Hindlimb muscle (tissue), 1 donor: ENCODE measurements around the gene NRP1. TPM values are rescaled to one million over a fixed set of nuclear protein-coding genes. Genes with fewer than 3 reads are reported as not detected.
"Not testable (repeated sequence)": the region's sequence is repeated elsewhere in the genome, so short reads cannot be mapped to it uniquely, and the experiment has no call there.

ENCODE experiments used
- DNase-seq: peaks from one replicate; pipeline ENCODE4 v3.0.0-alpha.2; 2013
- polyA plus RNA-seq: library from polyadenylated mRNA; unstranded; fragments of 120-200 nt; gene quantifications from one replicate; pipeline ENCODE4 v1.2.1, GENCODE V29; 2013; ENCODE audit not compliant: insufficient read length

NRP1 gene
- polyA plus RNA-seq: 102 TPM

DNA sequence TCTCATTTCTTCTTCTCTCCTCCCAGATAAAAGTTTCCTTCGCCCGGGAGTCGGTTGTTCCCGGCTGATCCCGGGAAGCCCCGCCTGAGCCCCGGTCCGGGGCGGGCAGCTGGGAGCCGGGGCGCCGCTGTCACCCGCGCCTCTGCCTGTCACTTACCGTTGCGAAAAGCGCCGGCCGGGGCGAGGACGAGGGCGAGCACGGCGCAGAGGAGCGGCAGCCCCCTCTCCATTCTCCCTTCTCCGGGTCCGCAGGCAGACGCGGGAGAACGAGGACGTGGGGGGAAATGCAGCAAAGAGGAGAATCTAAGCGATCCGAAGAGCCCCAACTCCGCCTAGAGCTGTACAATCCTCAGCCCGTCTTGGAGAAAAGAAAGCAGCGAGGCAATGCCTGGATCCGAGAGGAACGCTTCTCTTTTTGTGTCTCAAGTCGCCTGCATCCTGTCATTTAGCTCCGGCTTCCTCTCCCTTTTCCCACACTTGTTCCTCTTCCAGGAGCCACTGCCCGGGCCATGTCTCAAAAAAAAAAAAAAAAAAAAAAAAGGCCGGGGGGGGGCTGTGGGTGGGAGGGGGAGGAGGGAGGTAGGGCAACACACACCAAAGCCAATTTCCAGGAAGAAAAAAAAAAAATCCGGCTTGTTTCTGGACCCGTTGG, at the start of gene NRP1:
NRP1 (minus strand) TSS at position 515 of the 652 bp plus-strand sequence; CDS start at position 230, 285 bp downstream.
- DNase-seq: no peak

DNA sequence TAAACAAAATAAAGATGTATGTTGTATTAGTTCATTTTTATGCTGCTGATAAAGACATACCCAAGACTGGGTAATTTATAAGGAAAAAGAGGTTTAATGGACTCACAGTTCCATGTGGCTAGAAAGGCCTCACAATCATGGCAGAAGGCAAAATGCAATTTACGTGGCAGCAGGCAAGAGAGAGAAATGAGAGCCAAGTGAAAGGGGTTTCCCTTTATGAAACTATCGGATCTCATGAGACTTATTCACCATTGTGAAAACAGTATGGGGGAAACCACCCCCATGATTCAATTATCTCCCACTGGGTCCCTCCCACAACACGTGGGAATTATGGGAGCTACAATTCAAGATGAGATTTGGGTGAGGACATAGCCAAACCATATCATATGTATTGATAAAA, 49.7 kb upstream of the NRP1 start:
- not testable (repeated sequence) for DNase-seq

DNA sequence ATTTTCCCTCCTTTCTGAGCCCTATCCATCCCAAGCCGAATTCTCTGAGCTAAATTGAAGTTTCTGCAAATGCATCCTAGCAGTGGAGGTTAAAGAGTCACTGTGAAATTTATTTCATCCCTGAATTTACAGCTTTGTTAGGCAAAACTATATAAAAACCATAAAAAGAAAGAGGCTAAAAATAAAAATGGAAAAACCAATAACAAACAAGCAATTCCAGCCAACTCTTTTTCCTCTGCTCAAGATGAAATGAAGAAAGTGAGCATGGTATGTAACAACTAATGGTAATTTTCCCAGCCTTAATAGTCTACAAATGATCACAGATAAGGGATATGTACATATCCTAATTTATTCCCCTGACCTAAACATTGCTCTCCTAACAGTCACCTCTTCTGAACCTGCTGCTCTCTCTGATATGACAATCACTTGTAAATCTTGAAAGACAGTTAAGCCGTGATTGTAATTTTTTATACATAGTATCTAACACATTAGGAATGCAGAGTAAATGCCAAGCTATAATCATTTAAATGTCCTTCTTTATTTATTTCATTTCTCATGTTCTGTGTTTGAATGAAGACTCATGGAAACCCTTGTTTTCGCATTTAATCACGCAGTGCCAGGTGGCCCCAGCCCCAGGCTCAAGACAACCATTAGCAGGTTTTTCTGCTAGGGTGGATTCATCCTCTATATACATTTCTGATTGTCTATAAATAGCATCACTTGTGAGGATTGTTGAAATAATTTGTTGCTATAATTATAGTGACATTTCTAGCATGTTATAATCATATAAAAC, 48.6 kb upstream of the NRP1 start:
- peak; percentile 28 for DNase-seq

GRCh38 chr10:33382216-33382600, 47.7 kb upstream of the NRP1 start:
- DNase-seq: no peak

DNA sequence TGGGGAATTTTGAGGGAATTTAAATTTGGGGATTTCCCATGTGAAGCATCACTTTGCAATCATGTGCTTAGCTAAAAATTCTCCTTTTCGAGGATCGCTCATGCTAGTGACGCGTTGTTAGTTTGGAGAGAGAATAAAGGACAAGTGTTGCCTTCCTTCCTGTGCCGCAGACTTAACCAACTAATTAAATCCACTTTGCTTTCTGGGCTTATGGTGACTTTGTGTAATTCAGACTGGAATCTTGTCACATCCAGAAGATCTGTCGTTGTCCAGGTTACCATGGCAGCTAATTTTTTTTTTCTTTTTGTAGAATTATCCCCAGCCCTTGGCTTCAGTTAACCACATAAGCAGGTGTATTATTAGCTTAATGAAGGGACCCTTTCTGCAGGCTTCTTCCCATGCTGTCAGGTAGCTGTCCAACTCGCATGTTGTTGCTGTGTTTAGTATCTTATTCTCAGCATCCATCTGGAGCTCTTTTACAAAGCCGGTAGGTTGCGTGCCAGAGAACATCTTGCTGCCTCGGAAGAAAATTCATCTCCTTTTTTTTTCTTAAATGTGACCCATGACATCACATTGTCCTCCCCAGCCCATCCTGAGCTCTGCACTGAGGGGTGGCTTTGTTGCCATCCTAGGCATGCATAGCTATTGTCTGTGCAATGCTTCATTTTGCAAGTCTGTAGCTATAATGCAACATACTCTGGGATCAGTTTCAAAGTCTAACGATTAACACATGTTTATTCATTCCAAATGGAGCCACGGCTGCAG, 47.2 kb upstream of the NRP1 start:
- peak; percentile 78 for DNase-seq

DNA sequence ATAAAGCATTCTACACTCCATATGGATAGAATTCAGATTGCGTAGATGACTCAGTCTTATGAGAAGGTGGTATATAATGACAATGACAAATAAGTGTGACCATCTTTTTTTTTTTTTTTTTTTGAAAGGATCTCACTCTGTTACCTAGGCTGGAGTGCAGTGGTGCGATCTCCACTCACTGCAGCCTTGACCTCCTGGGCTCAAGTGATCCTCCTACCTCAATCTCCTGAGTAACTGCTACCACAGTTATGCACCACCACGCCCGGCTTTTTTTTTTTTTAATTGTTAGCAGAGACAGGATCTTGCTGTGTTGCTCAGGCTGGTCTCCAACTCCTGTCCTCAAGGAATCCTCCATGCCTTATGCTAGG, 43.2 kb upstream of the NRP1 start:
- DNase-seq: no peak

GRCh38 chr10:33376976-33377657, 42.6 kb upstream of the NRP1 start:
- no peak for DNase-seq

DNA sequence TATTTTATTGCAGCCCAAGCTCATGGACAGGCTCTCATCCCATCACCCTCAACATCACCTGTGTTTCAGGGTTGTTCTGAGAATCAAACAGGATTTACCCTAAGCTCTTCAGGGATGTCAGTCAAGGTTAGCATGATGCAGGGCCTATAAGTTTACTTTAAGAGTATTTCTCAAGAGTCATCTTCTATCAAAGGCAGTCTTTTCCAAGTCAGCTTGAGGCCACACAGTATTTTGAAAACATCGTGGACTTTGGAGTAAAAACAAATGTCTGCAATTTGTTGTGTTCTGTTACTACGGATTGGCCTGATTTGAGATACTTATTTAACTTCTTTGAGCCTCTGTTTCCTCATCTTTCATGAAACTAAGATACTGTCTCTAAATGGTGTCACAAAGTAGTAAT, 42.0 kb upstream of the NRP1 start:
- DNase-seq: no peak

DNA sequence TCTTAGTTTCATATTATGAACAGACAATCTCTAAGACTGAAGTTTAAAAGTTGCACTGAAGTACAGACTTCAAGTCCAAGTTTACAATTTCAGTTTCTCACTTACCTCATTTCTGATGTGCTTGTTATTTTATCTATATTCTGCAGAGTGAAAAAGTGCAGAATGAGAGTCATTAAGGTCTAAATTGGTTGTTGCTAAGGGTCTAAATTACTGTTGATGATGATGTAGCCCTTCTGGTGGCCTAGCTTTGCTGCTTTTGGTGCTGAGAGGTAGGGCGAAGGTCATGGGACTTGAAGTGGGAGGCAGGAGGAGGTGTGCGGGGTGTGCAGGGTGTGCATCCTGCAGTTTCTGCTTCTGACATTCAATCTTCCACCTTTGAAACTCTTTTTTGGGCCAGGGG, 38.8 kb upstream of the NRP1 start:
- DNase-seq: no peak

GRCh38 chr10:33371234-33371633, 36.8 kb upstream of the NRP1 start:
- no peak for DNase-seq

DNA sequence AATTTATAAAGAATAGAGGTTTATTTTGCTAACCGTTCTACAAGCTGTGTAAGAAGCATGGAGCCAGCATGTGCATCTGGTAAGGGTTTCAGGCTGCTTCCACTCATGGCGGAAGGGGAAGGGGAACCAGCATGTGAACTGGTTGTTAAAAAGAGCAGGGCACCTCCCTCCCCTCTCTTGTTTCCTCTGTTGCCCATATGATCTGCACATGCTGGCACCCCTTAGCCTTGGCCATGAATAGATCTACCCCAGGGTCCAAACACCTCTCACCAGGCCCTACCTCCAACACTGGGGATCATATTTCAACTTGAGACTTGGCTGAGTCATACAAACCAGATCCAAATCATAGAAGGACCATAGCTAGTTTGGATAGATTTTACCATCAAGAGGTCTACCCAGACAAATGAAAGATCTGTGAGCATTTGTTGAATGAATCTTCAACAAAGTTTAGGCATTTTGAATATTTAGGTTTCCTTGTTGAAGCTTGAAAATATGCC, 36.0 kb upstream of the NRP1 start:
- DNase-seq: no peak

DNA sequence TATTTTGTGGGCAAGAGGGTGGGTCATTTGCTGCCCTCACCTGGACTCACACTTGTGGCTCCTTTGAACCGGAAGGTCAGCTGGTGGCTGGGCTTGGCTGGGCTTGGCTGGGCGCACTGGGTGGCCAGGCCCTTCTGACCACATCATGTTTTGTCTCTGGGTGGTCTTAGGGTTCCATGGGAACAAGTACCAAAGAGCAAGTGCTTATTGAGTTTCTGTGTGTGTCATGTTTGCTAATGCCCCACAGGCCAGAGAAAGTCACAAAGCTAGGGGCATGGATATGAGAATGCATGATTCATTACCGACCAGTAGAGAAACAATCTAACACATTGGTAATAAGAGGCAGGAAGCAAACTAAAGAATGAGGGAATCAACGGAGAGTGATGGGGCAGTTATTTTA, 33.6 kb upstream of the NRP1 start:
- DNase-seq: no peak

GRCh38 chr10:33365871-33366411, 31.5 kb upstream of the NRP1 start:
- DNase-seq: no peak

- DNase-seq: no peak
Observed at GRCh38 chr10:33365301-33365700, 30.8 kb upstream of the NRP1 start.

- no peak for DNase-seq
Observed at GRCh38 chr10:33363106-33363505, 28.6 kb upstream of the NRP1 start.

GRCh38 chr10:33358016-33358415, 23.5 kb upstream of the NRP1 start:
- no peak for DNase-seq

GRCh38 chr10:33355274-33355673, 20.8 kb upstream of the NRP1 start:
- DNase-seq: no peak

DNA sequence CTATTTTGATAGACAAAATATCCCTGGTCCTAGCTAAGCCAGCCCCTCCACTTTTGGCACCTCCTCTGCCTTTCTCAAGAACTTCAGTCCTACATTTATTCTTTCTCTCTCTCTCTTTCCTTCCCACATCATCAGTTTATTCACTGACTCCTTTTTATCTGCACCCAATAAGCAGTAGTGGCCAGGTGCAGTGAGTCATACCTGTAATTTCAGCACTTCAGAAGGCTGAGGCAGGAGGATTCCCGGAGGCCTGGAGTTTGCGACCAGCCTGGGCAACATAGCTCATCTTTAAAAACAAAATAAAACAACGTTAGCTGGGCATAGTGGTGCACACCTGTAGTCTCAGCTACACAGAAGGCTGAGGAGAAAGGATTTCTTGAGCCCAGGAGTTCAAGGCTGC, 19.4 kb upstream of the NRP1 start:
- DNase-seq: no peak

- DNase-seq: no peak
Observed at GRCh38 chr10:33353334-33353733, 18.9 kb upstream of the NRP1 start.

DNA sequence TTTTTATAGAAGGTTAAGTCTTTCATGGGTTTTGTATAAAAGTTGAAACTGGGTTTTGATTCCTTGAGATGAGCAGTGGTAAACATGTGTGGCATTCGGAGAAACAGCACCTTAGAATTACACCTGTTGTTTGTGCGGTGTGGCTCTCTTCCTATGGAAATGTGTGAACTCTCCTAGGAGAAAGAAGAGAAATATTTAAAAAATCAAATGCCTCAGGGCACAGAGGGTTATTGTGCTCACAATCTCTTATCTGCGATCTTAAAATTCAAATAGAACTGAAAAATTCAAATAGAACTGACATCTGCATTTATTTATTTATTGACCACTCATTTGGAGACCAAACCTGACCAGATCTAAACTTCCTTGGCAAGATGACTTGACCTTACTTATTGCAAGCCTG, 18.1 kb upstream of the NRP1 start:
- no peak for DNase-seq

GRCh38 chr10:33352175-33352574, 17.7 kb upstream of the NRP1 start:
- peak; percentile 28 for DNase-seq

DNA sequence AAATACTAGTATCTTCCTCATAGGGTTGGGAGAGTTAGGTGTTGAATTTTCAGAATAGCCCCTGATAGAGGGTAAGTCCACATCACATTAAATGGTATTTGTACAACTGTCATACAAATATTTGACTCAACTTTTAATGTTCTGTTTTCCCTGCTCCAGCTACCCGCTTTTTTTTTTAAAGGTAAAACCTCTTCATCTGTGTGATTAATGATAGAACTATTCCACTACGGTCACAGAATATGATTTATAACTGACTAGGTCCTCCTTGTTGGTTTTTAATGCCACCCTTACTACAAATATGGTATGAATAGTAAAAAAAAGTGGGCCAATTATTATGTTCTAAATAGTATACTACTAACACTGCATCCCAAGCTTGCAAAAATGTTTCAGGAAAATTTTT, 15.6 kb upstream of the NRP1 start:
- DNase-seq: no peak

GRCh38 chr10:33349268-33349667, 14.8 kb upstream of the NRP1 start:
- no peak for DNase-seq
